SK-N-MC (cell line): ENCODE results near the gene TMEM163.

ENCODE experiments used
- DNase-seq: peaks from one replicate; pipeline ENCODE4 v3.0.0-alpha.2; 2011; ENCODE audit warnings: low read depth, low spot score
- H3K27ac ChIP-seq: fragments of 200-600 bp; sonication (generic); 2 replicates; pipeline ENCODE4 v1.5.1; 2016; ENCODE audit warnings: mixed run types
- H3K36me3 ChIP-seq: fragments of 200-600 bp; sonication (generic); 2 replicates; pipeline ENCODE4 v1.6.1; 2017; ENCODE audit warnings: antibody characterized with exemption, low read length, mixed read lengths; ENCODE audit not compliant: insufficient read depth
- H3K4me3 ChIP-seq: fragments of 200-600 bp; sonication (generic); 2 replicates; pipeline ENCODE4 v1.5.1; 2016
- H3K9ac ChIP-seq: fragments of 200-600 bp; sonication (generic); 2 replicates; pipeline ENCODE4 v1.8.0; 2017; ENCODE audit warnings: mixed run types, mixed read lengths; ENCODE audit not compliant: insufficient read length
- H3K9me3 ChIP-seq: fragments of 200-600 bp; sonication (generic); 2 replicates; pipeline ENCODE4 v1.6.1; 2017; ENCODE audit warnings: low read depth, mild to moderate bottlenecking, antibody characterized with exemption, low read length, moderate library complexity, mixed read lengths
- EZH2 ChIP-seq: fragments of 200-600 bp; sonication (generic); IDR thresholded peaks from one replicate; pipeline ENCODE4 v1.6.1; 2017; ENCODE audit warnings: antibody characterized with exemption
- FOXP2 ChIP-seq: optimal IDR thresholded peaks from 2 replicates; pipeline ENCODE3; 2011; ENCODE audit warnings: mild to moderate bottlenecking, moderate library complexity; ENCODE audit not compliant: insufficient read depth; ENCODE audit errors: extremely low read length, control extremely low read depth
- POLR2AphosphoS5 ChIP-seq: IDR thresholded peaks from 2 replicates; pipeline ENCODE4 v1.6.1; 2012; ENCODE audit warnings: mild to moderate bottlenecking, low read depth, low read length, borderline replicate concordance

The TMEM163 gene

GRCh38 chr2:134453476-134453875, 265.3 kb downstream of the TMEM163 start:
- TF ChIP-seq POLR2AphosphoS5 = no peak
- no peak for TF ChIP-seq EZH2
- no peak for TF ChIP-seq FOXP2
- Histone ChIP-seq H3K9ac (no peak overlapping the region), H3K27ac (no peak overlapping the region), H3K36me3 (no peaks in the 10 kb centered on the region), H3K4me3 (no peak overlapping the region), H3K9me3 (no peaks in the 10 kb centered on the region)
- DNase-seq = no peak

GRCh38 chr2:134452042-134452733, 266.6 kb downstream of the TMEM163 start:
- no peak overlapping the region for H3K4me3 ChIP-seq
- no peak for DNase-seq
- TF ChIP-seq FOXP2 (no peak), POLR2AphosphoS5 (no peak), EZH2 (no peak)
- H3K9me3 ChIP-seq = no peaks in the 10 kb centered on the region
- no peak overlapping the region for H3K27ac ChIP-seq
- no peak overlapping the region for H3K9ac ChIP-seq
- no peaks in the 10 kb centered on the region for H3K36me3 ChIP-seq

- TF ChIP-seq FOXP2 (no peak), EZH2 (no peak), POLR2AphosphoS5 (no peak)
- H3K27ac ChIP-seq = no peak overlapping the region
- no peaks in the 10 kb centered on the region for H3K9me3 ChIP-seq
- H3K36me3 ChIP-seq = no peaks in the 10 kb centered on the region
- H3K4me3 ChIP-seq = no peak overlapping the region
- H3K9ac ChIP-seq = no peak overlapping the region
- DNase-seq = no peak
Observed at GRCh38 chr2:134451347-134451630, 267.5 kb downstream of the TMEM163 start.

GRCh38 chr2:134449751-134450513, 268.9 kb downstream of the TMEM163 start:
- H3K9ac ChIP-seq = no peak overlapping the region
- H3K27ac ChIP-seq = no peak overlapping the region
- TF ChIP-seq EZH2 (no peak), FOXP2 (no peak), POLR2AphosphoS5 (no peak)
- no peaks in the 10 kb centered on the region for H3K9me3 ChIP-seq
- H3K4me3 ChIP-seq = no peak overlapping the region
- DNase-seq = no peak
- H3K36me3 ChIP-seq = no peaks in the 10 kb centered on the region

GRCh38 chr2:134449157-134449556, 269.6 kb downstream of the TMEM163 start:
- Histone ChIP-seq H3K4me3 (no peak overlapping the region), H3K9me3 (no peaks in the 10 kb centered on the region), H3K36me3 (no peaks in the 10 kb centered on the region), H3K27ac (no peak overlapping the region), H3K9ac (no peak overlapping the region)
- TF ChIP-seq POLR2AphosphoS5 = no peak
- TF ChIP-seq EZH2 = no peak
- TF ChIP-seq FOXP2 = no peak
- no peak for DNase-seq

GRCh38 chr2:134448650-134449049, 270.1 kb downstream of the TMEM163 start:
- Histone ChIP-seq H3K36me3 (no peaks in the 10 kb centered on the region), H3K4me3 (no peak overlapping the region), H3K27ac (no peak overlapping the region), H3K9ac (no peak overlapping the region), H3K9me3 (no peaks in the 10 kb centered on the region)
- TF ChIP-seq FOXP2 = no peak
- no peak for TF ChIP-seq EZH2
- TF ChIP-seq POLR2AphosphoS5 = no peak
- no peak for DNase-seq

- no peak overlapping the region for H3K9ac ChIP-seq
- H3K4me3 ChIP-seq = no peak overlapping the region
- H3K9me3 ChIP-seq = no peaks in the 10 kb centered on the region
- TF ChIP-seq FOXP2 = no peak
- TF ChIP-seq POLR2AphosphoS5 = no peak
- no peak for TF ChIP-seq EZH2
- DNase-seq = no peak
- no peak overlapping the region for H3K27ac ChIP-seq
- H3K36me3 ChIP-seq = no peaks in the 10 kb centered on the region
Observed at GRCh38 chr2:134447669-134448068, 271.1 kb downstream of the TMEM163 start.

GRCh38 chr2:134446383-134447017, 272.3 kb downstream of the TMEM163 start:
- H3K27ac ChIP-seq = no peak overlapping the region
- no peaks in the 10 kb centered on the region for H3K36me3 ChIP-seq
- DNase-seq = no peak
- no peak for TF ChIP-seq FOXP2
- no peak for TF ChIP-seq EZH2
- TF ChIP-seq POLR2AphosphoS5 = no peak
- H3K4me3 ChIP-seq = no peak overlapping the region
- no peaks in the 10 kb centered on the region for H3K9me3 ChIP-seq
- H3K9ac ChIP-seq = no peak overlapping the region
